Measurements from ENCODE around the gene CFAP69.

- TF ChIP-seq CTCF (IDR thresholded peaks at IDR 0.05) (no peak), ZFX (IDR thresholded peaks at IDR 0.05; ENCODE audit: borderline replicate concordance) (no peak)
These were observed 31.5 kb upstream of the CFAP69 start for GRCh38 chr7:90213521-90213920.
